Activated CD4-positive, alpha-beta T cell treated with anti-CD3 and anti-CD28 coated beads for 48 hours (primary cell): ENCODE data around the gene TFIP11.
"Not testable (repeated sequence)": the region's sequence is repeated elsewhere in the genome, so short reads cannot be mapped to it uniquely, and the experiment has no call there.

Experiments
- DNase-seq: peaks from one replicate; pipeline ENCODE4 v3.0.0-alpha.2; 2020

TFIP11 gene

GRCh38 chr22:26540119-26540518, 27.8 kb upstream of the TFIP11 start:
- no peak for DNase-seq

DNA sequence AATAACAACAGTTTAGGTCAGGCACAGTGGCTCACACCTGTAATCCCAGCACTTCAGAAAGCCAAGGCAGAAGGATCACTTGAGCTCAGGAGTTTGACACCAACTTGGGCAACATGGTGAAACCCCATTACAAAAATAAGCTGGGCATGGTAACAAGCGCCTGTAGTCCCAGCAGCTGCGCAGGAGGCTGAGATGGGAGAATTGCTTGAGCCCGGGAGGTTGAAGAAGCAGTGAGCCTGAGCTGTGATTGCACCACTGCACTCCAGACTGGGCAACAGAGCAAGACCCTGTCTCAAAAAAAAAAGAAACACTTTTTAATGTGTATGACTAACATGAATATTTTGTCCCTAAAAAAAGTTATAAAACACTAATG, 24.5 kb upstream of the TFIP11 start:
- no peak for DNase-seq

DNA sequence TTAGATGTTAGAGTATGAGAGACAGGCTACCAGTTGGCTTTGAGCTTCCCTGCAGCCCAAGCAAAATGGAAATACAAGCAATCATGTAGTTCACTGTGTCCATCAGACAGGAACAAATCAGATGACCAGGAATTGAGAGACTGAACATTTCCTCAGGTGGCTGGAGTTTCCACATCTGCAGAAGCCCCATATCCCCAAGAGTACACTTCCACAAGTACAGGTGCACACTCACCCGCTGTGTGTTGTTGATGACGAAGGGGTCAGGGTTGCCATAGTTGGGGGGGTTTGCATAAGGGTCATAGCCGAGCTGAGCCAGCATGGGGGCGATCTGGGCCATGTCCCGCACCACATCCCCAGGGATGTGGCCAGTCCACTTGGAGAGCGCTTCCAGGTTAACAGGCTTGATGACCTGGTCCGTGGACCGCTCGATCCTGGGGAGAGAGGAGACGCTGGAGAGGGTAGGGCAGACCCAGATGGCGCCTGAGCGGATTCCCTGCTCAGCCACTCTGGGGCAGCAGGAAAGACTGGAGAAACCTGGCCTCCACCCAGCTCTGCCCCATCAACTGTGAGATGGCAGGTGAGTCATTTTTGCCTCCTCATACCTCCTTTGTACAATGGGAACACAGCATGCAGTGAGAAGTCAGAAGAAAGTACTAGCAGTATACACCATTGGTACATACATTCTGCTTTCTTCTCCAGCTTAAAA, 23.9 kb upstream of the TFIP11 start:
- no peak for DNase-seq

GRCh38 chr22:26535603-26535908, 23.3 kb upstream of the TFIP11 start:
- DNase-seq, result no peak

GRCh38 chr22:26534874-26535602, 22.8 kb upstream of the TFIP11 start:
- no peak for DNase-seq

DNA sequence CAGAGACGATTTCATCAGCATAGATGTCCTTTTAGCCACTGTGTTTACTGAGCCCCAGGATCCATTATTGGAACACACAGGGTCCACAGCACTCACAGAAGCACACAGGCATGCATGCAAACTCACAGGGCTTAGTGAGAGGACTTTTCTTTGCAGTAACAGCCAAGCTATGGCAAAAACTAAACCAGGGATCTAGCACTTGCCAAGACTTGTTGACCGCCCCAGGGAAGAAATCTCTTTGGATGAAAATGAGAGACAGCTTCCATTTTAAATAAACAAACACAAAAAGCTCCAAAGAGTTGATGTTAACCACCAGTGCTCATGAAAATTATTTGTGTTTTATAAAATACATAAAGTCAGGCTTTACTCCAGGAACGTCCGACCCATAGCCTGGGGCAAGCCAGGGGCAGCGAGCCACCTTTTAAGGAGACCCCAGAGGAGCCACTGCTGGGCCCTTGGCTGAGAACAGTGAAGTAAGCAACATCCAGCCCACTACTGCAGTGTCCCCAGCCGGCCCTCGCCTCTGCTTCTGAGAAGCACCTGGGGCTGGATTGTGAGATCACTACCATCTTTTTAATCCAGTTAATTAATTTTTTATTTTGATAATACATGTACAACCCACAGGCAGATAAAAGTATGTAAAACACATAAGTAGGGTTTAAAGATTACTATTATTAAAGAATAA, 22.0 kb upstream of the TFIP11 start:
- no peak for DNase-seq

DNA sequence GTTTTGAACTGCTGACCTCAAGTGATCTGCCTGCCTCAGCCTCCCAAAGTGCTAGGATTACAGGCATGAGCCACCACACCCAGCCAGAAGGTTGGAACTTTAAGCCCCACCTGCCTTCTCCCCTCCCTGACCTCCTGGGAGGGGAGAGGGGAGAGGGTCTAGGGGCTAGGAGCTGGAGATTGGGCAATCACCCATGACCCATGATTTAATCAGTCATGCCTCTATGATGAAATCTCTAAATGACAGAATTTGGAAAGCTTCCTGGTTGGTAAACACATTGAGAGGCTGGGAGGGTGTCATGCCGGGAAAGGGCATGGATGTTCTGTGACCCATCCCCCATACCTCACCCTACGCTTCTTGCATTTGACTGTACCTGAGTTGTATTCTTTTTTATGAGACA, 17.1 kb upstream of the TFIP11 start:
- no peak for DNase-seq

GRCh38 chr22:26528518-26528917, 16.2 kb upstream of the TFIP11 start:
- not testable (repeated sequence) for DNase-seq

GRCh38 chr22:26527574-26528465, 15.5 kb upstream of the TFIP11 start:
- DNase-seq, result no peak

GRCh38 chr22:26527167-26527566, 14.9 kb upstream of the TFIP11 start:
- no peak for DNase-seq

GRCh38 chr22:26525946-26526564, 13.8 kb upstream of the TFIP11 start:
- DNase-seq, result no peak

DNA sequence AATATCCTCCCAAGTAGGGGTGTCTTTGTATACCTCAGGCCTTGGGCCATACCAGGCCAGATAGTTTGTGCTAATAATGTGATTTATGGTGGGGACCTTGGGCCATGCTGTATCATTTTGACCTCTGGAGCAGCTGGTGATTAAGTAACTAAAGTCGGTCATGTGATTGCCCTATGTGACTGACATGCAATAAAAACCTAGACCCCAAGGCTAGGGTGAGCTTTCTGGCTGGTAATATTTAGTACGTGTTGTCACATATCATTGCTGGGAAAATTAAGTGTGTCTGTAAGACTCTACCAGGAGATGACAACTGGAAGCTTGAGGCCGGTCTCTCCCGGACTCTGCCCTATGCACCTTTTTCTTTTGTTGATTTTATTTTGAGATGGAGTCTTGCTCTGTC, 12.6 kb upstream of the TFIP11 start:
- DNase-seq, result no peak

- DNase-seq, result no peak
Measured at GRCh38 chr22:26522592-26522991, 10.3 kb upstream of the TFIP11 start.

DNA sequence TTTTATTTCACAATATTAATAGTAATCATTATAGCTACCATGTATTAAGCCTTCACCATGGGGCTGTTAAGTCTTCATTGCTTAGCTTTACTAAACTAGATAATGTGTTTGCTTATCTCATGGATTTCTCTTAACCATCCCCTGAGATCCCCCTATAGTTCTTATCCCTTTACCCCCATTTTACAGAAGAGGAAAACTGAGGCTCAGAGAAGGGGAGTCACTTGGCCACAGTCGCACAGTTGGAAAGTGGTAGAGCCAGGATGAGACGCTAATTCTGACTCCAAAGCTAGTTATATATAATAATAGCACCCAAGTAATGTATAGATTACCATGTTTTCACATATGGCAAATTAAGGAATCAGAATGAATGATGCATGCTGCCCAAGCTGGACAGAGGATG, 9.7 kb upstream of the TFIP11 start:
- no peak for DNase-seq

DNA sequence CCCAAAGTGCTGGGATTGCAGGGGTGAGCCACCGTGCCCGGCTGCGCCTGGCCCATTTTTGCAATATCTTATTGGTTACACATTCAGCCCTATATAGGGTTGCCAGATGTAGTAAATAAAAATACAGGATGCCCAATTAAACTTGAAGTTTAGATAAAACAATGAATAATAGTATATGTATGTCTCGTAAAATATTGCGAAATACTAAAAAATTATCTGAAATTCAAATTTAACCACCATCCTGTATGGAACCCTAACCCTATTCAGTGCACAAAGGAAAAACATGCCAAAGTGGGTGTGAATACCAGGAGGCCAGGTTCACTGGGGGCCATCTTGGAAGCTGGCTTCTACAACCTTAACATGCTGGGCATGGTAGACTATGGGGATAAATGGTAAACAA, 5.2 kb upstream of the TFIP11 start:
- no peak for DNase-seq

DNA sequence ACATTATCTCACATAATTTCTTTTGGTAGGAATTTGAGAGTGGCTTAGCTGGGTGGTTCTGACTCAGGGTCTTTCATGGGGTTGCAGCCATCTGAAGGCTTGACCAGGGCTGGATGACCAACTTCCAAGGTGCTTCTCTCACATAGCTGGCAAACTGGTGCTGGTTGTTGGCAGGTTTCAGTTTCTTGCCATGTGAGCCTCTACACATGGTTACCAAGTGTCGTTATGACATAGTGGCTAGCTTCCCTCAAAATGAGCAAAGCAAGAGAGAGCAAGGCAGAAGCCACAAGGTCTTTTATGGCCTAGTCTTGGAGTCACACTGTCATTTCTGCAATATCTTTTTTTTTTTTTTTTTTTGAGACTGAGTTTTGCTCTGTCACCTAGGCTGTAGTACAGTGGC, 4.2 kb upstream of the TFIP11 start:
- no peak for DNase-seq

GRCh38 chr22:26515931-26516330, 3.7 kb upstream of the TFIP11 start:
- DNase-seq, result no peak

DNA sequence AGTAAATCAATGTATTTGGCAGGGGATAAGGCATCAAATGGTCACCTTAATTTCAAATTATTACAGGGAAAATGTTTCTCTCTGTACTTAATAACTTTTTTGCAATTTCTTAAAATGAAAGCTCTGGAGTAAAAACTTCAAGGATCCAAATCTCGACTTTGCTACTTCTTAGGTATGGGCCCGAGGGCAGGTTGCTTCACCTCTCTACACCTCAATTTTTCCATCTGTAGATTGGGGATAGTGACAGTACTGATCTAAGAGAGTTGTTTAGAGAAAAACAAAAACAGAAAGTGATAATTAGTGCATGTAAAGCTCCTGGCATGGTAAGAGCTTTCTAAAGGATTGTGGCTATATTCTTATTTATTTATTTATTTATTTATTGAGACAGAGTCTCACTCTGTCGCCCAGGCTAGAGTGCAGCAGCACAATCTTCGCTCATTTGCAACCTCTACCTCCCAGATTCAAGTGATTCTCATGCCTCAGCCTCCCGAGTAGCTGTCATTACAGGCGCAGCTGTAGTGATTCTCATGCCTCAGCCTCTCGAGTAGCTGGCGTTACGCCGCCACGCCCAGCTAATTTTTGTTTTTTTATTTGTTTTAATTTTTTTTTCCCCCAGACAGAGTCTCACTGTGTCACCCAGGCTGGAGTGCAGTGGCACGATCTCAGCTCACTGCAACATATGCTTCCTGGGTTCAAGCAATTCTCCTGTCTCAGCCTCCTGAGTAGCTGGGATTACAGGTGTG, 2.3 kb upstream of the TFIP11 start:
- no peak for DNase-seq

DNA sequence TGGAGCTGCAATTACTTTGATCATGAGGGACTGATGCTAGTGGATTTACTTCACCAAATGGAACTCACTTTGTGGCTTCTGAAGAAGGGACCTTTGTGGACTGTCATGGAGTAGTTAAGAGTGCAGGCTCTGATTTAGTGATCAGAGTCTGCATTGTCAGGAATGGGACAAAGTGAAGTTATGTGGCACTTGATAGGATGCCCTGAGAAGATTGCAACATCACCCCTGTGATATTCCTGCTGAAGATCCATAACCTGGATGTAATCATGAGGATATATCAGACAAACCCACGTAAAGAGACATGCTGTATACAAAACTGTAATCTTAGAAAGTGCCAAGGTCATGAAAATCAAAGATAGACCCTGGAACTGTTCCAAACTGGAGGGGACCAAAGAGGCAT, 1.6 kb upstream of the TFIP11 start:
- DNase-seq, result no peak

DNA sequence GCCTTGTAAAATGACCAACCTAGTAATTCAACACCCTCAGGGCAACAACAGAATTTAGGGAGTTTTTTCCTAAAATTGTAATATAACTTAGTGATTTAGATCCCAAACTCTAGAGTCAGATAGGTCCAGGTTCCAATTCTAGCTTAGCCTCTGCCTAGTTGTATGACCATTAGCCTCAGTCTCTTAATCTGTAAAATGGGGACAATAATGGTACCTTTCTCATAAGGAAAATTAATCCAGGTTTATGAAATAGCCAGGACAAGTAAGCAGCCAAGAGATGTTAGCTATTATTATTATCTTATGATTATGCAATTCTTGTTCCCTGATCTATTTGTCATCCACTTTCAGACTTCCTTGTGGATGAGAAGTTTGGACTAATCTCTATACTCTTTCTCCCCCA, 4.1 kb downstream of the TFIP11 start:
- no peak for DNase-seq

DNA sequence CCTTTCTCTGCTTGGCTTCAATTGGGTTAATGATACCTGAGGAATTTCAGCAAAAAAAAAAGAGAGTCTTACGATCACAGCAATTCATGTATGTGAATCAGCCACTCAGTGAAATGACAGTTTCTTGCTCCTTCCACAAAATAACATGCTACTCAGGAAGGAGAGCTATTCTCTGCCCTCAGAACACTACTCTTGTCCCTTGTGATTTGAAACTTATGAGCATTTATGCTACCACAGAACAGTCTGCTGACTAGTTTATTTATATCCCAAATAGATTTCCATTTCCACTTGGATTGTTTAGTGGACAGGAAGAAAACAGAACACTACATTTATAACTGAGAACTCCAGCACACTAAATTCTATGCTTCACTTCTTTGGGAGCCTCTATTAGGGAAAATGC, 8.5 kb downstream of the TFIP11 start:
- DNase-seq, result no peak
